ENCODE data around the gene ANO1. TPM values are rescaled to one million over a fixed set of nuclear protein-coding genes. Genes with fewer than 3 reads are reported as not detected.

Gene ANO1
- polyA plus RNA-seq, 1 of the 3 experiments (the other 2 are of a cell fraction): not detected

- TF ChIP-seq MAX (IDR thresholded peaks at IDR 0.05; ENCODE audit: low read depth): no peak
- TF ChIP-seq SMC3 (IDR thresholded peaks at IDR 0.05; ENCODE audit: low read depth, low read length): no peak
- TF ChIP-seq FOSL2 (IDR thresholded peaks at IDR 0.05; ENCODE audit: borderline replicate concordance, low read depth): no peak
- no peak for TF ChIP-seq USF2 (IDR thresholded peaks at IDR 0.05; ENCODE audit: borderline replicate concordance, low read depth, low read length)
- no peak for TF ChIP-seq TCF12 (IDR thresholded peaks at IDR 0.05)
- TF ChIP-seq USF1 (IDR thresholded peaks at IDR 0.05; ENCODE audit: borderline replicate concordance, low read depth): no peak
These were observed 7.4 kb upstream of the ANO1 start (continued) for GRCh38 chr11:70070706-70071105.

GRCh38 chr11:70071996-70072395, 6.1 kb upstream of the ANO1 start:
- Histone ChIP-seq H3K9ac (no peak overlapping the region), H4K20me1 (ENCODE audit: insufficient read depth) (no peaks in the 10 kb centered on the region), H3K9me3 (no peaks in the 10 kb centered on the region), H3F3A (replicated peaks; ENCODE audit: insufficient read depth) (no peaks in the 10 kb centered on the region), H3K27me3 (ENCODE audit: insufficient read depth) (peaks cover 8% of the 10 kb centered on the region; the same call in 1 of the 2 replicates), H3K27ac (ENCODE audit: low read depth in 2 of 2, low read length in 1 of 2) (no peak overlapping the region), H3K79me2 (ENCODE audit: insufficient read depth) (no peaks in the 10 kb centered on the region), H3K4me1 (ENCODE audit: control insufficient read depth in 1 of 2, insufficient read depth in 2 of 2, low read depth in 1 of 2, low read length in 1 of 2) (no peaks in the 10 kb centered on the region; a peak in 1 of 4 replicates), H3K36me3 (replicated peaks in 1 of 2; ENCODE audit: control insufficient read depth in 1 of 2, insufficient read depth in 2 of 2, low read length in 1 of 2) (no peaks in the 10 kb centered on the region), H3K4me2 (no peak overlapping the region), H2AFZ (ENCODE audit: low read depth) (no peak overlapping the region), H3K9me2 (no peaks in the 10 kb centered on the region), H3K4me3 (ENCODE audit: low read depth in 2 of 2, low read length in 1 of 2) (no peak overlapping the region)
- POLR2A ChIA-PET: no interaction called here
- CTCF ChIA-PET: interaction anchor here (1.1 kb wide), 1 partner anchor 10 kb away, joined by 3 read pairs; no protein-coding TSS in a partner anchor
- no peak for DNase-seq
- TF ChIP-seq SMC3 (IDR thresholded peaks at IDR 0.05; ENCODE audit: low read depth, low read length): no peak
- TF ChIP-seq TEAD4 (IDR thresholded peaks at IDR 0.05; ENCODE audit: borderline replicate concordance, insufficient read depth): no peak
- TF ChIP-seq MXI1 (IDR thresholded peaks at IDR 0.05; ENCODE audit: low read depth, low read length): no peak
- no peak for TF ChIP-seq MEF2A (IDR thresholded peaks at IDR 0.05; ENCODE audit: borderline replicate concordance, low read depth)
- no peak for TF ChIP-seq FOSL2 (IDR thresholded peaks at IDR 0.05; ENCODE audit: borderline replicate concordance, low read depth)
- TF ChIP-seq FOXJ3 (CRISPR knock-in tag; IDR thresholded peaks at IDR 0.05): no peak
- no peak for TF ChIP-seq USF2 (IDR thresholded peaks at IDR 0.05; ENCODE audit: borderline replicate concordance, low read depth, low read length)
- 50% methylated on average over 10 of the region's 12 CpGs for WGBS (ENCODE audit: low lambda C conversion rate)

GRCh38 chr11:70072461-70072860, 5.7 kb upstream of the ANO1 start:
- ChIA-PET POLR2A (no interaction called here), CTCF (no interaction called here)
- H3K27me3 ChIP-seq (ENCODE audit: insufficient read depth): peaks cover 8% of the 10 kb centered on the region; the same call in 1 of the 2 replicates

More at GRCh38 chr11:70072461-70072860, 5.7 kb upstream of the ANO1 start:
- 64% methylated on average over 10 of the region's 12 CpGs for WGBS (ENCODE audit: low lambda C conversion rate)
- TF ChIP-seq TCF12 (IDR thresholded peaks at IDR 0.05) (no peak), CTCF (IDR thresholded peaks at IDR 0.05) (no peak), SIN3A (IDR thresholded peaks at IDR 0.05; ENCODE audit: borderline replicate concordance, low read depth, low read length) (no peak), CHD2 (IDR thresholded peaks at IDR 0.05; ENCODE audit: low read length, partially characterized antibody) (no peak), ELF1 (IDR thresholded peaks at IDR 0.05) (no peak)
- Histone ChIP-seq H3K36me3 (replicated peaks in 1 of 2; ENCODE audit: control insufficient read depth in 1 of 2, insufficient read depth in 2 of 2, low read length in 1 of 2) (no peaks in the 10 kb centered on the region), H3K9me3 (no peaks in the 10 kb centered on the region), H3K79me2 (ENCODE audit: insufficient read depth) (no peaks in the 10 kb centered on the region), H3K4me3 (ENCODE audit: low read depth in 2 of 2, low read length in 1 of 2) (no peak overlapping the region), H3K4me2 (no peak overlapping the region), H4K20me1 (ENCODE audit: insufficient read depth) (no peaks in the 10 kb centered on the region), H3K9me2 (no peaks in the 10 kb centered on the region), H3K9ac (no peak overlapping the region), H2AFZ (ENCODE audit: low read depth) (no peak overlapping the region), H3K4me1 (ENCODE audit: control insufficient read depth in 1 of 2, insufficient read depth in 2 of 2, low read depth in 1 of 2, low read length in 1 of 2) (no peaks in the 10 kb centered on the region; a peak in 1 of 4 replicates), H3K27ac (ENCODE audit: low read depth in 2 of 2, low read length in 1 of 2) (no peak overlapping the region), H3F3A (replicated peaks; ENCODE audit: insufficient read depth) (no peaks in the 10 kb centered on the region)
- DNase-seq: peak; percentile 11
